ENCODE data around the gene P2RY1. TPM values are rescaled to one million over a fixed set of nuclear protein-coding genes. Genes with fewer than 3 reads are reported as not detected.

Gene P2RY1
- total RNA-seq, 4 donors from 2014 or later = 13.5 to 23.5 (median 16.8) TPM

- no peak for TF ChIP-seq EP300 (IDR thresholded peaks at IDR 0.05)
- no peak for TF ChIP-seq POLR2AphosphoS5 (IDR thresholded peaks at IDR 0.05)
- TF ChIP-seq POLR2A (IDR thresholded peaks at IDR 0.05) = no peak
- TF ChIP-seq, protein P1, sequence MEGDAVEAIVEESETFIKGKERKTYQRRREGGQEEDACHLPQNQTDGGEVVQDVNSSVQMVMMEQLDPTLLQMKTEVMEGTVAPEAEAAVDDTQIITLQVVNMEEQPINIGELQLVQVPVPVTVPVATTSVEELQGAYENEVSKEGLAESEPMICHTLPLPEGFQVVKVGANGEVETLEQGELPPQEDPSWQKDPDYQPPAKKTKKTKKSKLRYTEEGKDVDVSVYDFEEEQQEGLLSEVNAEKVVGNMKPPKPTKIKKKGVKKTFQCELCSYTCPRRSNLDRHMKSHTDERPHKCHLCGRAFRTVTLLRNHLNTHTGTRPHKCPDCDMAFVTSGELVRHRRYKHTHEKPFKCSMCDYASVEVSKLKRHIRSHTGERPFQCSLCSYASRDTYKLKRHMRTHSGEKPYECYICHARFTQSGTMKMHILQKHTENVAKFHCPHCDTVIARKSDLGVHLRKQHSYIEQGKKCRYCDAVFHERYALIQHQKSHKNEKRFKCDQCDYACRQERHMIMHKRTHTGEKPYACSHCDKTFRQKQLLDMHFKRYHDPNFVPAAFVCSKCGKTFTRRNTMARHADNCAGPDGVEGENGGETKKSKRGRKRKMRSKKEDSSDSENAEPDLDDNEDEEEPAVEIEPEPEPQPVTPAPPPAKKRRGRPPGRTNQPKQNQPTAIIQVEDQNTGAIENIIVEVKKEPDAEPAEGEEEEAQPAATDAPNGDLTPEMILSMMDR (IDR thresholded peaks at IDR 0.05) = no peak
- no peak overlapping the region for H3K27ac ChIP-seq
- 47% methylated on average over 2 of the region's 2 CpGs for WGBS
These were observed 11.2 kb upstream of the P2RY1 start for GRCh38 chr3:152823781-152824180.

GRCh38 chr3:152825566-152825965, 9.4 kb upstream of the P2RY1 start:
- no peaks in the 10 kb centered on the region for H3K36me3 ChIP-seq
- no peak for DNase-seq (ENCODE audit: low spot score in 2 of 2)
- no peak overlapping the region for H3K4me3 ChIP-seq
- TF ChIP-seq EP300 (IDR thresholded peaks at IDR 0.05) = no peak
- TF ChIP-seq, protein P1 (IDR thresholded peaks at IDR 0.05) = no peak
- no peak for TF ChIP-seq POLR2AphosphoS5 (IDR thresholded peaks at IDR 0.05)
- TF ChIP-seq POLR2A (IDR thresholded peaks at IDR 0.05) = no peak
- H3K27ac ChIP-seq = no peak overlapping the region
- H3K9me3 ChIP-seq = no peaks in the 10 kb centered on the region
- H3K4me1 ChIP-seq = peaks cover 5% of the 10 kb centered on the region
- peaks cover 3% of the 10 kb centered on the region for H3K27me3 ChIP-seq

More at GRCh38 chr3:152823781-152824180, 11.2 kb upstream of the P2RY1 start:
- Histone ChIP-seq H3K27me3 (peaks cover 3% of the 10 kb centered on the region), H3K9me3 (no peaks in the 10 kb centered on the region), H3K36me3 (no peaks in the 10 kb centered on the region), H3K4me1 (peaks cover 5% of the 10 kb centered on the region), H3K4me3 (no peak overlapping the region)
- DNase-seq (ENCODE audit: low spot score in 2 of 2) = no peak

- Histone ChIP-seq H3K4me3 (no peak overlapping the region), H3K36me3 (no peaks in the 10 kb centered on the region), H3K27me3 (peaks cover 3% of the 10 kb centered on the region), H3K9me3 (no peaks in the 10 kb centered on the region), H3K4me1 (peaks cover 5% of the 10 kb centered on the region), H3K27ac (no peak overlapping the region)
- no peak for DNase-seq (ENCODE audit: low spot score in 2 of 2)
- 89% methylated on average over 3 of the region's 3 CpGs for WGBS
- TF ChIP-seq, protein P1 (IDR thresholded peaks at IDR 0.05) = no peak
- TF ChIP-seq POLR2AphosphoS5 (IDR thresholded peaks at IDR 0.05) (no peak), EP300 (IDR thresholded peaks at IDR 0.05) (no peak), POLR2A (IDR thresholded peaks at IDR 0.05) (no peak)
These were observed 8.5 kb upstream of the P2RY1 start for GRCh38 chr3:152826476-152826875.

- H3K27ac ChIP-seq = no peak overlapping the region
- TF ChIP-seq POLR2AphosphoS5 (IDR thresholded peaks at IDR 0.05) (no peak), EP300 (IDR thresholded peaks at IDR 0.05) (no peak), POLR2A (IDR thresholded peaks at IDR 0.05) (no peak)
- TF ChIP-seq, protein P1 (IDR thresholded peaks at IDR 0.05) = no peak
- 94% methylated on average over 3 of the region's 3 CpGs for WGBS
These were observed 7.6 kb upstream of the P2RY1 start for GRCh38 chr3:152827313-152827712.

GRCh38 chr3:152828075-152828840, 6.7 kb upstream of the P2RY1 start:
- no peak overlapping the region for H3K4me3 ChIP-seq
- TF ChIP-seq EP300 (IDR thresholded peaks at IDR 0.05) = no peak
- TF ChIP-seq POLR2AphosphoS5 (IDR thresholded peaks at IDR 0.05) = no peak
- TF ChIP-seq, protein P1 (IDR thresholded peaks at IDR 0.05) = no peak
- no peaks in the 10 kb centered on the region for H3K27me3 ChIP-seq
- 48% methylated on average over 4 of the region's 4 CpGs for WGBS
- H3K9me3 ChIP-seq = no peaks in the 10 kb centered on the region
- H3K36me3 ChIP-seq = no peaks in the 10 kb centered on the region
- peaks cover 5% of the 10 kb centered on the region for H3K4me1 ChIP-seq
- H3K27ac ChIP-seq = no peak overlapping the region
- DNase-seq (ENCODE audit: low spot score in 2 of 2) = no peak

More at GRCh38 chr3:152827313-152827712, 7.6 kb upstream of the P2RY1 start:
- peaks cover 5% of the 10 kb centered on the region for H3K4me1 ChIP-seq
- H3K27me3 ChIP-seq = peaks cover 3% of the 10 kb centered on the region
- DNase-seq (ENCODE audit: low spot score in 2 of 2) = no peak
- H3K36me3 ChIP-seq = no peaks in the 10 kb centered on the region
- no peaks in the 10 kb centered on the region for H3K9me3 ChIP-seq
- H3K4me3 ChIP-seq = no peak overlapping the region

Data from suprapubic skin (tissue), 4 donors.